ENCODE data around the gene KIF26B. TPM values are rescaled to one million over a fixed set of nuclear protein-coding genes. Genes with fewer than 3 reads are reported as not detected.

KIF26B gene
- total RNA-seq, 2 experiments from 2014 or later, result not detected

DNA sequence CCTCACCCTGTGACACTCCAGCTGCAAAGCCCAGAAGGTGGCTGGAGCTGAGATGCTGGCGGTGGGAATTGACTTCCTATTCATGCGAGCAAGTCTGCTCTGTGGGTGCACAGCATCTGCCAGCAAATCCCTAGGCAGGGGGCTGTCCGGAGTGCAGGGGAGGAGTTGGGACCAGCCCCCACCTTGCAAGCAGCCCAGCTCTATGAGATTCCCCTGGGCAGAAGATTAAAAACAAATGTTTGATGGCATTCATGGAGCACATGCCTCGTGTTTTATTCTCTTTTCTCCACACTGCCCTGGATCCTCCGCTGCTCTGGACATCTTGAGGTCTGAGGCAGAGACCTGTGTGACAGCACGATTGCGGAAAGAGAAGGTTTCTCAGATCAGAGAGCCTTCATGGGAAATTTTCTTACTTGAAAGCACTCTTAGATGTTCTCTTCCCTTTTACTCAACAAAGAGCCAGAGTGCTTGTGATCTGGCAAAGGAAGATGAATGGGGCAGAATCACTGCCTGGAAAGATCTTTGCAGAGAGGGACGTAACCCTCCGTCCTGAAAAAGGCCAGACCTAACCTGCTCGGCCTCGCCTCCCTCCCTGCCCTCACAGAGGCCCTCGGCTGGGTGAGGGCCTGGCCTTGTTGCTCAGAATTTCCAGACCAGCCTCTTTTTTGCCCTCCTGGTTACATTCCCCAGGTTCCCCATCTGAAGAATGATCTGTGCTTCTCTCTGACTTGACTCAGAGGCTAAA is 597.1 kb downstream of the KIF26B start:
- no peaks in the 10 kb centered on the region for H3K36me3 ChIP-seq (ENCODE audit: insufficient read depth, low read length)
- no peaks in the 10 kb centered on the region for H3K9me2 ChIP-seq (ENCODE audit: insufficient read depth, low read length)
- DNase-seq (ENCODE audit: low spot score), result no peak
- ChIA-PET POLR2A (no interaction called here), CTCF (ENCODE audit: unreplicated experiment) (no interaction called here)
- intact Hi-C loops (cut with micrococcal nuclease; ENCODE audit: unreplicated experiment), result no loop called here
- TF ChIP-seq, protein P1, sequence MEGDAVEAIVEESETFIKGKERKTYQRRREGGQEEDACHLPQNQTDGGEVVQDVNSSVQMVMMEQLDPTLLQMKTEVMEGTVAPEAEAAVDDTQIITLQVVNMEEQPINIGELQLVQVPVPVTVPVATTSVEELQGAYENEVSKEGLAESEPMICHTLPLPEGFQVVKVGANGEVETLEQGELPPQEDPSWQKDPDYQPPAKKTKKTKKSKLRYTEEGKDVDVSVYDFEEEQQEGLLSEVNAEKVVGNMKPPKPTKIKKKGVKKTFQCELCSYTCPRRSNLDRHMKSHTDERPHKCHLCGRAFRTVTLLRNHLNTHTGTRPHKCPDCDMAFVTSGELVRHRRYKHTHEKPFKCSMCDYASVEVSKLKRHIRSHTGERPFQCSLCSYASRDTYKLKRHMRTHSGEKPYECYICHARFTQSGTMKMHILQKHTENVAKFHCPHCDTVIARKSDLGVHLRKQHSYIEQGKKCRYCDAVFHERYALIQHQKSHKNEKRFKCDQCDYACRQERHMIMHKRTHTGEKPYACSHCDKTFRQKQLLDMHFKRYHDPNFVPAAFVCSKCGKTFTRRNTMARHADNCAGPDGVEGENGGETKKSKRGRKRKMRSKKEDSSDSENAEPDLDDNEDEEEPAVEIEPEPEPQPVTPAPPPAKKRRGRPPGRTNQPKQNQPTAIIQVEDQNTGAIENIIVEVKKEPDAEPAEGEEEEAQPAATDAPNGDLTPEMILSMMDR (conservative IDR thresholded peaks at IDR 0.05; ENCODE audit: low read length), result no peak
- no peak for TF ChIP-seq EZH2phosphoT487 (IDR thresholded peaks at IDR 0.05; ENCODE audit: borderline replicate concordance, low read depth, low read length)
- no peak overlapping the region for H3K4me3 ChIP-seq (ENCODE audit: low read depth, low read length, poor library complexity, severe bottlenecking)
- no peaks in the 10 kb centered on the region for H3K9me3 ChIP-seq (ENCODE audit: low read length)
- no TSS peak for BruUV-seq (replicated peaks)
- peaks cover 13% of the 10 kb centered on the region for H3K4me1 ChIP-seq (ENCODE audit: insufficient read depth, low read length, poor library complexity, severe bottlenecking)
- H3K4me2 ChIP-seq (ENCODE audit: low read length), result no peak overlapping the region
- H4K20me1 ChIP-seq (ENCODE audit: insufficient read depth, low read length), result no peaks in the 10 kb centered on the region
- no peak overlapping the region for H3K27ac ChIP-seq (ENCODE audit: low read depth, low read length, poor library complexity, severe bottlenecking)
- no peak overlapping the region for H2AFZ ChIP-seq (ENCODE audit: low read length)
- no peaks in the 10 kb centered on the region for H3K79me2 ChIP-seq (ENCODE audit: insufficient read depth, low read depth, low read length)

- no peak overlapping the region for H3K4me3 ChIP-seq (ENCODE audit: low read depth, low read length, poor library complexity, severe bottlenecking)
- no peak for TF ChIP-seq EZH2phosphoT487 (IDR thresholded peaks at IDR 0.05; ENCODE audit: borderline replicate concordance, low read depth, low read length)
- TF ChIP-seq, protein P1 (conservative IDR thresholded peaks at IDR 0.05; ENCODE audit: low read length), result no peak
- H3K36me3 ChIP-seq (ENCODE audit: insufficient read depth, low read length), result no peaks in the 10 kb centered on the region
- BruUV-seq (replicated peaks), result no TSS peak
- no peaks in the 10 kb centered on the region for H3K9me3 ChIP-seq (ENCODE audit: low read length)
- no peak overlapping the region for H3K4me2 ChIP-seq (ENCODE audit: low read length)
- H3K27ac ChIP-seq (ENCODE audit: low read depth, low read length, poor library complexity, severe bottlenecking), result no peak overlapping the region
- H2AFZ ChIP-seq (ENCODE audit: low read length), result no peak overlapping the region
- intact Hi-C loops (cut with micrococcal nuclease; ENCODE audit: unreplicated experiment), result no loop called here
- no peaks in the 10 kb centered on the region for H3K79me2 ChIP-seq (ENCODE audit: insufficient read depth, low read depth, low read length)
- ChIA-PET CTCF (ENCODE audit: unreplicated experiment) (no interaction called here), POLR2A (no interaction called here)
- H4K20me1 ChIP-seq (ENCODE audit: insufficient read depth, low read length), result no peaks in the 10 kb centered on the region
- H3K9me2 ChIP-seq (ENCODE audit: insufficient read depth, low read length), result no peaks in the 10 kb centered on the region
- DNase-seq (ENCODE audit: low spot score), result no peak
- H3K4me1 ChIP-seq (ENCODE audit: insufficient read depth, low read length, poor library complexity, severe bottlenecking), result peaks cover 13% of the 10 kb centered on the region
Observed at GRCh38 chr1:245752561-245752960, 597.8 kb downstream of the KIF26B start.

GRCh38 chr1:245753807-245754206 is 599.0 kb downstream of the KIF26B start:
- BruUV-seq (replicated peaks), result no TSS peak
- no peak for DNase-seq (ENCODE audit: low spot score)
- CTCF ChIA-PET (ENCODE audit: unreplicated experiment), result no interaction called here
- H3K4me3 ChIP-seq (ENCODE audit: low read depth, low read length, poor library complexity, severe bottlenecking), result no peak overlapping the region
- H3K4me1 ChIP-seq (ENCODE audit: insufficient read depth, low read length, poor library complexity, severe bottlenecking), result peaks cover 13% of the 10 kb centered on the region
- H3K9me2 ChIP-seq (ENCODE audit: insufficient read depth, low read length), result no peaks in the 10 kb centered on the region
- no peaks in the 10 kb centered on the region for H3K36me3 ChIP-seq (ENCODE audit: insufficient read depth, low read length)
- no peak overlapping the region for H2AFZ ChIP-seq (ENCODE audit: low read length)
- no peaks in the 10 kb centered on the region for H3K79me2 ChIP-seq (ENCODE audit: insufficient read depth, low read depth, low read length)
- H3K4me2 ChIP-seq (ENCODE audit: low read length), result no peak overlapping the region
- no peak overlapping the region for H3K27ac ChIP-seq (ENCODE audit: low read depth, low read length, poor library complexity, severe bottlenecking)
- intact Hi-C loops (cut with micrococcal nuclease; ENCODE audit: unreplicated experiment), result no loop called here
- no peaks in the 10 kb centered on the region for H4K20me1 ChIP-seq (ENCODE audit: insufficient read depth, low read length)
- H3K9me3 ChIP-seq (ENCODE audit: low read length), result no peaks in the 10 kb centered on the region
- POLR2A ChIA-PET, result interaction anchor here (1.0 to 2.1 kb wide), 6 partner anchors 10 to 57 kb away, joined by 3 to 6 read pairs (median 5); no protein-coding TSS in a partner anchor
- TF ChIP-seq, protein P1 (conservative IDR thresholded peaks at IDR 0.05; ENCODE audit: low read length), result no peak
- no peak for TF ChIP-seq EZH2phosphoT487 (IDR thresholded peaks at IDR 0.05; ENCODE audit: borderline replicate concordance, low read depth, low read length)

Data from OCI-LY7 (cell line).